H1 (cell line): ENCODE data around the gene RAB31.

Experiments
- EP300 ChIP-seq, 2 experiments: IDR thresholded peaks; 1 replicate in 1 of 2; 2 replicates in 1 of 2; pipeline ENCODE4 v1.6.1; 2011 to 2012; ENCODE audit warnings: low read depth in 2 of 2, low read length in 2 of 2, mild to moderate bottlenecking in 2 of 2, borderline replicate concordance in 1 of 2, inconsistent platforms in 1 of 2, moderate library complexity in 1 of 2
- PHF8 ChIP-seq: fragments of 200-600 bp; sonication (generic); conservative IDR thresholded peaks from 2 replicates; pipeline ENCODE4 v1.7.1; 2012; ENCODE audit warnings: low read depth, mild to moderate bottlenecking, inconsistent platforms, low read length, moderate library complexity
- TAF1 ChIP-seq: IDR thresholded peaks from 2 replicates; pipeline ENCODE4 v1.6.1; 2011; ENCODE audit warnings: mild to moderate bottlenecking, low read depth, low read length

DNA sequence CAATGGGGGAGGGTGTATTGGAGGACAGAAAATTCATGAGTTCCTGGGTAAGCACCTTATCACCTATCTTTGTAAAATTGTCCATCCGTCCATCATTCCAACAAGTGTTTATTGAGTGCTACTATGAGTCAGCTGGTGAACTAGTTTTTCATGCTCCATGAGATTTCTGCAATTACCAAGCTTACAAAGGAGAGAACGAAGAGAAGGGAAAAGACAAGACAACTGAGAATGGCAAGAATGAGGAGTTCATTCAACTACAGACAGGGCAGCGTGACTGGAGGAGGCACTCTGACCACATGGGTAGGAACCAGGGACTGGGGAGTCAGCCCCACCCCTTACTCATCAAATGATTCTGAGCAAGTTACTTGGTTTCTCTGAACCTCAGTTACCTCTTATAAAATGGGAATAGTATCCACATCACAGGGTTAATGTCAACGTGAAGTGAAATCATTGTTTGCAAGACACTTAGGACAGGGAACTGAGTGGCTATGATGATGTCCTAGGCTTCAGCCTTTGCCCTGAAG lies 159.0 kb downstream of the RAB31 start:
- TF ChIP-seq PHF8 (no peak), EP300 (IDR thresholded peaks at IDR 0.05; ENCODE audit: borderline replicate concordance in 1 of 2, low read depth in 2 of 2, low read length in 2 of 2) (no peak), TAF1 (no peak)
